Colonic mucosa (tissue), 4 donors: Measurements from ENCODE around the gene SLC25A28. TPM values are rescaled to one million over a fixed set of nuclear protein-coding genes. Genes with fewer than 3 reads are reported as not detected.

Experiments
- DNase-seq: peaks from one replicate; pipeline ENCODE4 v3.0.0-alpha.2; 2020
- H3K27ac ChIP-seq: fragments of 200-600 bp; one replicate; pipeline ENCODE4 v1.8.0; 2021
- H3K27me3 ChIP-seq: fragments of 200-600 bp; one replicate; pipeline ENCODE4 v1.8.0; 2021
- H3K36me3 ChIP-seq: fragments of 200-600 bp; one replicate; pipeline ENCODE4 v1.8.0; 2021
- H3K4me1 ChIP-seq: fragments of 200-600 bp; one replicate; pipeline ENCODE4 v1.8.0; 2021; ENCODE audit warnings: mild to moderate bottlenecking
- H3K4me3 ChIP-seq: fragments of 200-600 bp; one replicate; pipeline ENCODE4 v1.8.0; 2021
- H3K9ac ChIP-seq, 2 donors: one replicate each; pipeline ENCODE4 v1.7.0; 2013; ENCODE audit warnings: control low read depth in 2 of 2, low read depth in 2 of 2, low read length in 2 of 2
- H3K9me3 ChIP-seq: fragments of 200-600 bp; one replicate; pipeline ENCODE4 v1.8.0; 2021
- intact Hi-C: fragments of 100-400 bp; cut with DNase I; formaldehyde crosslinking; loops from one replicate; pipeline ENCODE4 v1.14.1; 2022
- total RNA-seq, 2 donors: library from RNA; stranded (reverse); fragmentation: NEBNext Ultra II Directional in 1 of 2; extraction: Animal tissue kit (Norgen Biotek cat#: 25700) in 1 of 2; gene quantifications; one replicate each; pipeline ENCODE4 v1.2.1, GENCODE V29; 2021
- TF ChIP-seq, protein P1 (sequence below): fragments of 200-600 bp; IDR thresholded peaks from one replicate; pipeline ENCODE4 v1.8.0; 2022; ENCODE audit warnings: antibody characterized with exemption, mild to moderate bottlenecking
- donor health status: healthy.
- donor health status: DM: no; HTN: no; CAD: no.
- donor health status: DM: no; HTN: no; CAD: no.

Gene SLC25A28
- total RNA-seq, 2 donors from 2014 or later = 29.6 to 38.7 TPM

DNA sequence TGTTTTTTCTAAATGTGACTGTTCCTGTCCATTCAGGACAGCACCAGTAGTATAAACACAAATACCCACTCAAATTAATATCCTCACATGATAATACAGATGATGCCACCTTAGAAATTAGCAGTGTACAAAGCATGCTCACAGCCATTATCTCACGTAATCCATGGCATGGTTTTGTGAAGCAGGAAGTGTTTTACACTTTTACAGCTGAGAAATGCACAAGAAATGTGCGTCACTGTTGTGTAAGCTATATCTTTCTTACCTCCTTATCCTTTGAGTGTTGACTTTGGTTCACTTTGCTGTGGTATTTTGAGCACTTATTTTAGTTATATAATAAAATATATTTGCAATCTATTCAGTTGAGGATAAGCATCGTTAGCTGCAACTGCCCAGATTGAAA lies 55.9 kb downstream of the SLC25A28 start:
- no peaks in the 10 kb centered on the region for H3K36me3 ChIP-seq
- intact Hi-C loops = no loop called here
- TF ChIP-seq, protein P1, sequence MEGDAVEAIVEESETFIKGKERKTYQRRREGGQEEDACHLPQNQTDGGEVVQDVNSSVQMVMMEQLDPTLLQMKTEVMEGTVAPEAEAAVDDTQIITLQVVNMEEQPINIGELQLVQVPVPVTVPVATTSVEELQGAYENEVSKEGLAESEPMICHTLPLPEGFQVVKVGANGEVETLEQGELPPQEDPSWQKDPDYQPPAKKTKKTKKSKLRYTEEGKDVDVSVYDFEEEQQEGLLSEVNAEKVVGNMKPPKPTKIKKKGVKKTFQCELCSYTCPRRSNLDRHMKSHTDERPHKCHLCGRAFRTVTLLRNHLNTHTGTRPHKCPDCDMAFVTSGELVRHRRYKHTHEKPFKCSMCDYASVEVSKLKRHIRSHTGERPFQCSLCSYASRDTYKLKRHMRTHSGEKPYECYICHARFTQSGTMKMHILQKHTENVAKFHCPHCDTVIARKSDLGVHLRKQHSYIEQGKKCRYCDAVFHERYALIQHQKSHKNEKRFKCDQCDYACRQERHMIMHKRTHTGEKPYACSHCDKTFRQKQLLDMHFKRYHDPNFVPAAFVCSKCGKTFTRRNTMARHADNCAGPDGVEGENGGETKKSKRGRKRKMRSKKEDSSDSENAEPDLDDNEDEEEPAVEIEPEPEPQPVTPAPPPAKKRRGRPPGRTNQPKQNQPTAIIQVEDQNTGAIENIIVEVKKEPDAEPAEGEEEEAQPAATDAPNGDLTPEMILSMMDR = no peak
- H3K4me1 ChIP-seq = no peaks in the 10 kb centered on the region
- no peak overlapping the region for H3K4me3 ChIP-seq
- no peak for DNase-seq
- H3K27me3 ChIP-seq = no peaks in the 10 kb centered on the region
- no peak overlapping the region for H3K27ac ChIP-seq
- no peak overlapping the region for H3K9ac ChIP-seq
- no peaks in the 10 kb centered on the region for H3K9me3 ChIP-seq

DNA sequence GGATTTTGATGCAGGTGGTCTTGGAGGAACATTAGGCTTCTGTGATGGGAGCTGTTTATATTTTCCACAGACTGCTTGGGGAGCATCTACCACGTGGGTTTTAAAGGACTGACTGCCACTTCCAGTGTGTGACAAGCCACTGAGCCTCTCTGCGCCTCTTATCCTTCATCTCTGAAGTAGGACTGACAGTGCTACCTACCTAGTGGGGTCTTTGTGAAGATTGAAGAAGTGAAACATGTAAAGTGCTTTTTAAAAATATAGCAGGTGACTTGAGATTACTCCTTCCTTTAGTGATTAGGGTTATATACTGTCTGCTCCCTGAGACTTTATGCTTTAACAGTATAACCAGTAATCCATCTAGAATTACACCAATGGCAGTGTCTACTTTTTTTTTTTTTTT lies 57.6 kb downstream of the SLC25A28 start:
- TF ChIP-seq, protein P1 = no peak
- H3K9ac ChIP-seq = no peak overlapping the region
- no peaks in the 10 kb centered on the region for H3K27me3 ChIP-seq
- H3K4me3 ChIP-seq = no peak overlapping the region
- H3K36me3 ChIP-seq = no peaks in the 10 kb centered on the region
- no peaks in the 10 kb centered on the region for H3K9me3 ChIP-seq
- no peak overlapping the region for H3K27ac ChIP-seq
- no peaks in the 10 kb centered on the region for H3K4me1 ChIP-seq
- no peak for DNase-seq
- intact Hi-C loops = no loop called here

Other genes with a start within 250 kb of the SLC25A28 start
- 100 to 1,000 TPM in 1 of 2 donors, 10 to 100 TPM in 1; 96.7 to 135 TPM for gene GOT1, start 189.8 kb downstream of the SLC25A28 start, total RNA-seq
- gene NKX2-3, start 87.5 kb downstream of the SLC25A28 start, total RNA-seq = 1 to 10 TPM; 5.4 to 7.9 TPM
- 10 to 100 TPM; 22.6 to 23.9 TPM for gene ENTPD7, start 39.1 kb upstream of the SLC25A28 start, total RNA-seq
- gene COX15, start 111.7 kb upstream of the SLC25A28 start, total RNA-seq = 10 to 100 TPM; 48.1 to 50.1 TPM
- 10 to 100 TPM; 11.2 to 15.6 TPM for gene CUTC, start 111.8 kb upstream of the SLC25A28 start, total RNA-seq
- under 1 TPM; 0.45 to 0.72 TPM for gene ABCC2, start 162.2 kb upstream of the SLC25A28 start, total RNA-seq